HG03039 (cell line): Measurements from ENCODE around the gene HMG20B.
"Not testable (repeated sequence)": the region's sequence is repeated elsewhere in the genome, so short reads cannot be mapped to it uniquely, and the experiment has no call there.

Experiments used
- ATAC-seq: cut with Tn5 transposase; IDR thresholded peaks from one replicate; pipeline ENCODE4 v1.9.1; 2021; ENCODE audit warnings: mild to moderate bottlenecking, moderate library complexity; ENCODE audit not compliant: unreplicated experiment

Gene HMG20B

GRCh38 chr19:3572855-3573161 is at the start of gene HMG20B:
HMG20B (plus strand) TSS chr19:3572944; CDS start chr19:3573310, 366 bp downstream.
- no peak for ATAC-seq

GRCh38 chr19:3523361-3524077 is 49.2 kb upstream of the HMG20B start:
- no peak for ATAC-seq

GRCh38 chr19:3524078-3524842 is 48.5 kb upstream of the HMG20B start:
- ATAC-seq: no peak

DNA sequence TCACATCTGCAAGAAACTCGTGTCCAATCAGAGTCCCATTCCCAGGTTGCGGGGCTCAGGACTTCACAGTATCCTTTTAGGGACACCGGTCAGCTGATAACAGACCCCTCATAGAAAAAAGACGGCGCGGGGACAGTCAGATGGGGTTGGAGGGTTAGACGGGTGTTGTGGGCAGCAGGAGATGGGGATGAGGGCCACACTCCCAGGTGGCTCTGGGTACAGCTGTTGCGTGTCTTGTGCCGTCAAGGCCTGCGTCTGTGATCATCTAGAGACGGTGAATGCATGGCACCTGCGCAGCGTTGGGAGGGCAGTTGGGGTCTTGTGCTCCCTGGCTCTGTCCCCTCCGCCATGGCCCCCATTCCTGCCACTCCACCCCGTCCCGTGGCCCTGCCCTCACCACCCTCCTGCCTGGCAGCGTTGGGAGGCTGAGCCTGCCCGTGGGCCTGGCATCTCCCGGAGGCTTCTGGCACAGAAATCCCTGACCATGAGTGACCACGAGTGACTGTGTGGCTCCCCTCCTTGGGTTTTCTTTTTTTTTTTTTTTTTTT is 47.8 kb upstream of the HMG20B start:
- no peak for ATAC-seq

DNA sequence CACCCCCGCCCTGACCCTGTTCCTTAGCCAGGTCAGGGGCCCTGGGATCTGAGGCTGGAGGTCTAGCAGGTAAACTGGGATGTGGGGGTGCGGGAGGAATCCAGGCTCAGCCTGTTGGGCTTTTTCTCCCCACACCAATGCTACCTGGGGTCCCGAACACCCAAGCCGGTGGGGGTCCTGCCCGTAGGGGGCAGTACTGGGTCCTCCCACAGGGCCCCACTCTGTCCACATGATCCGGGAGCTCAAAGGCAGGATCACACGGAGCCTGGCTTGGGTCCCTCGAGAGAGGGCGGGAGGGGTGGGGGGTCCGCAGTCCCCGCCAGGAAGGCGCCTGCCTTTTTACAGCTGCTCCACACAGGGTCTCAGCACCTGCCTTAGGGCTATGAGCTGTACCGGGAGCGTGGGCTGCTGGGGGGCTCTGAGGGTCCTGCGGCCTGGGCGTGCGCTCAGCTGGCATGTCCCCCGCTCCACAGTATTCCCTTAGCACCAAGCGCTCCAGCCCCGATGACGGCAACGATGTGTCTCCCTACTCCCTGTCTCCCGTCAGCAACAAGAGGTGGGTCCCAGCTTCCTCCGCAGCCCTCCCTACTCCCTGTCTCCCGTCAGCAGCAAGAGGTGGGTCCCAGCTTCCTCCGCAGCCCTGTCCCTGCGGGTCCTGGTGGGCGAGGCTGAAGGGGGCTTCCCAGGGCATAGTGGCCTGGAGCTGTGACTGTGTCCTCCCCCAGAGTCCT is 46.1 kb upstream of the HMG20B start:
- no peak for ATAC-seq

- ATAC-seq: no peak
Observed at GRCh38 chr19:3527238-3527910, 45.4 kb upstream of the HMG20B start.

DNA sequence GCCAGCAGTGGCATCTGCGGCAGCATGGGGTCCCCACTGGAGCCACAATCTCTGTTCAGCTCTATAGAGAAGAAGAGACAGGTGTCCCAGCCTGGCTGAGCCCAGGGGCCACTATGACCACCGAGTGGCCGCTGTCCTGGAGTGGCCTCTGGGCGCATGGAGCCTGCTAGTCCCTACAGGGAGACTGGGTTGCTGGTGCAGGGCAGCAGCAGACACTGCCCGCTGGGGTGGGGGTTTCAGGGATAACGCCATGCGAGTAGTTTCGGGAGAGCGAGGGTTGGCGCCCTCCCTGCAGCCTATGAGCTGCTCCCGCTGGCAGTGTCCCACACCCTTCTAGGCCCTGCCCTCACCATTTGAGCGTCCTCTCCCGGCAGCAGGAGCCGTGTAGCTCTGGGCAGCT is 44.7 kb upstream of the HMG20B start:
- ATAC-seq: no peak

GRCh38 chr19:3528539-3529211 is 44.1 kb upstream of the HMG20B start:
- no peak for ATAC-seq

DNA sequence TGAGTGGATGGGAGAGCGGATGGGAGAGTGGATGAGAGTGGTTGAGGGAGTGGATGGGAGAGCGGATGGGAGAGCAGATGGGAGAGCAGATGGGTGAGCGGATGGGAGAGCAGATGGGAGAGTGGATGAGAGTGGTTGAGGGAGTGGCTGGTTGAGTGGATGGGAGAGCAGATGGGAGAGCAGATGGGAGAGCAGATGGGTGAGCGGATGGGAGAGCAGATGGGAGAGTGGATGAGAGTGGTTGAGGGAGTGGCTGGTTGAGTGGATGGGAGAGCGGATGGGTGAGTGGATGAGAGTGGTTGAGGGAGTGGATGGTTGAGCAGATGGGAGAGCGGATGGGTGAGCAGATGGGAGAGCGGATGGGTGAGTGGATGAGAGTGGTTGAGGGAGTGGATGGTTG is 43.4 kb upstream of the HMG20B start:
- not testable (repeated sequence) for ATAC-seq

GRCh38 chr19:3530389-3530788 is 42.4 kb upstream of the HMG20B start:
- ATAC-seq: no peak

DNA sequence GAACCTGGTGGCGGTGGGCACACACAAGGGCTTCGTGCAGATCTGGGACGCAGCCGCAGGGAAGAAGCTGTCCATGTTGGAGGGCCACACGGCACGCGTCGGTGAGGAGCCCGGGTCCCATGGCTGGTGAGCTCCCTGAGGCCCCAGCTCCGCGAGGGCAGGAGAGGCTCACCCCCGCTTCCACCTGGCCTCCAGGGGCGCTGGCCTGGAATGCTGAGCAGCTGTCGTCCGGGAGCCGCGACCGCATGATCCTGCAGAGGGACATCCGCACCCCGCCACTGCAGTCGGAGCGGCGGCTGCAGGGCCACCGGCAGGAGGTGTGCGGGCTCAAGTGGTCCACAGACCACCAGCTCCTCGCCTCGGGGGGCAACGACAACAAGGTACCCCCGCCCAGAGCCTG is 41.0 kb upstream of the HMG20B start:
- no peak for ATAC-seq

GRCh38 chr19:3532154-3532786 is 40.5 kb upstream of the HMG20B start:
- no peak for ATAC-seq

- ATAC-seq: no peak
Observed at GRCh38 chr19:3533033-3533432, 39.7 kb upstream of the HMG20B start.

DNA sequence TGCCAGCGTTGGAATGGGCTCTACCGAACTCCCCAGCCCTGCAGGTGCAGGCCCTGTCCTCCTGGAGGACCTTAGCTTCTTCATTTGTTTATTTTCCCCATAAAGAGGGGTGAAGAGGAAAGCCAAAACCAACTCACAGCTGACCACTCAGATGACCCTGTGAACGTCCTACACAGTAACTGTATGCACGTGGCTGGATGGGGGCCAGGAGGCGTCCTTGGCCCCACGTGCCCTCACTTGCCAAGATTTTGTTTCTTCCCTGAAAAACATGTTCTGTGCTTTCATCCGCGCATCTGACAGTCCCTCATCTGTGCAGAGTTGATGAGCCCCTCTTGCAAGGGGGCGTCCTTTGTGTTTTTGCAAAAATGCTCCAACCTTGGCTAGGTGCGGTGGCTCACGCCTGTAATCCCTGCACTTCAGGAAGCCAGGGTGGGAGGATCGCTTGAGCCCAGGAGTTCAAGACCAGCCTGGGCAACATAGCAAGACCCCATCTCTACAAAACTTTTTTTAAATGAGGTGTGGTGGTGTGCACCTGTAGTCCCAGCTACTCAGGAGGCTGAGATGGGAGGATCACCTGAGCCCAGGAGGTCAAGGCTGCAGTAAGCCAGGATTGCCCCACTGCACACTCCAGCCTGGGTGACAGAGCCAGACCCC is 39.1 kb upstream of the HMG20B start:
- ATAC-seq: no peak

- ATAC-seq: no peak
Observed at GRCh38 chr19:3534375-3535234, 38.1 kb upstream of the HMG20B start.

GRCh38 chr19:3535235-3535535 is 37.6 kb upstream of the HMG20B start:
- ATAC-seq: no peak

GRCh38 chr19:3535563-3535965 is 37.2 kb upstream of the HMG20B start:
- no peak for ATAC-seq

DNA sequence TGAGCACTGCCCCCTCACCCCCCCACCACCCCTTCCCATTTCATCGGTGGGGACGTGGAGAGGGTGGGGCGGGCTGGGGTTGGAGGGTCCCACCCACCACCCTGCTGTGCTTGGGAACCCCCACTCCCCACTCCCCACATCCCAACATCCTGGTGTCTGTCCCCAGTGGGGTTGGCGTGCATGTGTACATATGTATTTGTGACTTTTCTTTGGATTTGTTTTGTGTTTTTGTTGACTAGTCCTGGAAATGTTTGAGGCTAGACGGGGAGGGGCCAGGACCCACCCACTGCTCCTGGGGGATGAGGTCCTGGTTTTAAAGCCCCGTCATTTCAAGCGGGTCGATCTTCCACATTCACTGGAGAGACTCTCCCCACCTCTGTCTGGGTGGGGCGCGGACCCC is 36.8 kb upstream of the HMG20B start:
- no peak for ATAC-seq
